GDM1 (cell line): Measurements from ENCODE around the gene IYD.

Experiments used
- DNase-seq: peaks from one replicate; lab custom pipeline; 2025; lab: John Stamatoyannopoulos, UW

IYD gene

GRCh38 chr6:150368762-150369161 is at the start of gene IYD:
Gene IYD, plus strand, starts transcription at chr6:150369012. Its CDS starts 20 bp downstream, at chr6:150369032.
- DNase-seq: no peak

DNA sequence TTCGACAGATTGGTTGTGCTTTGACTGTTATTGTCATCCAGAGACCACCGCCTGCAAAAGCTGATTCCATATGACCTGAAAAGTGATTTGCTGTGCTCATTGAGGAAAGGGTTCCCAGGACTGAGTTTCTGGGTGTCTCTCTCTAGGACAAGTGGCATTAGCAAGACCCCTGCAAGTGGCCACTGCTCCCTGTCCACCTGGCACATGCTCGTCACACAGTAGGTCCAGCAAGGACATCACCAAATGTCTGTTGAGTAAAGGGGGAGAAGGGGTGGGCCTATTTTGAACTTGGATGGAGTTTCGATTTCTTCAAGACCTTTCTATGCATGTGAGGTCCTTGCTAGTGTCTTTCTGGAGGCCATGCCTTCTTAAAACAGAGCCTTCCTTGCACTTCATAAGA is 48.9 kb upstream of the IYD start:
- no peak for DNase-seq

GRCh38 chr6:150320442-150320841 is 48.4 kb upstream of the IYD start:
- no peak for DNase-seq

DNA sequence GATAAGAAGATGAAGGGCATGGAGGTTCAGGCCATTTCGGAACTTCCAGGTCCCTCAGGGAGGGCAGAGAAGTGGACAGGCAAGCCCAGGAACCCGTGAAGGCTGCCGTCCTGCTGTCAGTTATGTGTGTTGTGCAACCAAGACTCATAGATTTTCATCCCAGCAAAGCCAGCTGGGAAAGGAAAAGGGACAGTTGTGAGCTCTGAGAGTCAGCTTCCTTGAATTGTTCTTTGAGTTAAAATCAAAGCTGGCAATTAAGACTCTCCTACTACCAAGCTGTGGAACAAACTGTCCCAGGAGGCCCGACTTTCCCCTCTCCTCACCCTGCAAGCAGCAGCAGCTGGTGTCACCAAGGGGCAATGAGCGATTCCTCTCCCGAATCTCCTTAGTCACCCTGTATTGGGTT is 46.3 kb upstream of the IYD start:
- DNase-seq: no peak

- no peak for DNase-seq
These were observed 45.6 kb upstream of the IYD start for GRCh38 chr6:150323205-150323604.

DNA sequence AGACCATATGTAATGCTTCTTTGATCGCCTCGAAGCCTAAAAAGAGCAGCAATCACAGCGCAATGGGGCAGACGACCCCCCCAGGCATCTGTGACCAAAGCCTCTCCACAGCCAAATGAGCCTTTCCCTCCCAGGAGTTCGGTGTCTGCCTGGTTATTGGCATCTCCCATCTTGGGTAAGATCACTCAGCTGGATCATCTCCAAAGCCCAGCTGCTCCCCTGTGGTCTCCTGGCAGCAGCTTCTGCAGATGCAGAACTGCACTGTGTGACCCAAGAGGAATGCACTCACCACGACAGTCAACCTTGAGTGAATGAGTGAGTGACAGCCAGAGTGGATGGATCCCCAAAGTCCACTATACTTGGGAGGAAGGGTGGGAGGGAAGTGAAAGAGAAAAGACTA is 44.8 kb upstream of the IYD start:
- DNase-seq: no peak

DNA sequence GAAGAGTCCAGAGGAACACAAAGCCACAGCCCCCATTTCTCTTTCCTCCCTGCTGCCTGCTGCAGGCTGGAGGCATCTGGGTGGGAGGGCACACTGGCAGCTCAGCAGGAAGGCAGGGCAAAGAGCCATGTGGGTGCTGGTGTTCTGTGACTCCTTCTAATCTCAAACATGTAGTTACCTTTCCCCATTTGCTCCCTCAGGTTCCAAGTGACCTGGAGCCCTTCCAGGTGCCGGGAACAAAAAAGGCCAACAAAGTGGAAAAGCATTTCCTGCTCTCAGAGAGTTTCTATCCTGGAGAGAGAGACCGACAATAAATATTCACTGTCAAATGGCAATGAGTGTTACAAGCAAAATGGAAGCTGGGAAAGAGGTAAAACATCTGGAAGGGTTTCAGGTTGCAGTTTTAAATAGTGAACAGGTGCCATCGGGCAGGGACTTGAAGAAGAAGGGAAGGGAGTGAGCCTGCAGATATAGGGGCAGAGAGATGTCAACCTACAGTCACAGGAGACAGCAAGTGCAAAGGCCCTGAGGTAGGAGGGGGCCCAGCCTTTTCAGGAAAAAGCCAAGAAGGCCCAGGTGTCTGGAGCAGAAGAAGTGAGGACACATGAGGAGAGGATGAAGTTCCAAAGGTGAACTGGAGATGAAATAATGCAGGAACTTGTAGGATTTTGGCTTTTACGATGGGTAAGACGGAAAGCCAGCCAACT is 43.6 kb upstream of the IYD start:
- no peak for DNase-seq

DNA sequence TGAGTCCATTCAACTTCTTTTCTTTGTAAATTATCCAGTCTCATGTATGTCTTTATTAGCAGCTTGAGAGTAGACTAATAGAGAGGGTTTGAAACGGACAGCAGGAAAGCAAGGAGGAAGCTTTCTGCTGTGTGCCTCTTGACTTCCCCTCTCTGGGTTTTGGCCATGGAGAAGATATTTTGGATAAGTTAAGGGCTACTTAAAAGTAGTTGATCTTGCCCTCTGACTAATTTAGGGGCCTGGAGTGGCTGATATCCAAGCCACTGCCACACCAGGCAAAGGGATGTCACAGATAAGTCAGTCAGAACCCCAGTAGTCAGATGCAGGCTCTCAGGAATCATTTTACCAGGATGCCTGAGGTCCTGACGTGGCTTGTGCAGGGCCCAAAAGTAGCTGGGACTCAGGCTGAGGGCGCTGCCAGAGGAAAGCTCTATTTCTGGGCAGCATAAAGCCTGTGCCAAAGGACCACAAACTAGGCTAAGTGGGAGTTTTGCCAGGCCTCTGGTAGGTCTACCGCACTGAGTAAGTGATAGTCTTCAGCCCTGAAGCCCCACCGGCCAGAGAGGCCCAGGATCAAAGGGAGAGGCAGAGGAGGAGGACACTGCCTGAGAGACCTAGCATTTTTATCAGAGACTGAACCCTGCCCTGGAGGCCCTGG is 41.6 kb upstream of the IYD start:
- DNase-seq: no peak

- DNase-seq: no peak
These were observed 39.9 kb upstream of the IYD start for GRCh38 chr6:150328744-150329405.

DNA sequence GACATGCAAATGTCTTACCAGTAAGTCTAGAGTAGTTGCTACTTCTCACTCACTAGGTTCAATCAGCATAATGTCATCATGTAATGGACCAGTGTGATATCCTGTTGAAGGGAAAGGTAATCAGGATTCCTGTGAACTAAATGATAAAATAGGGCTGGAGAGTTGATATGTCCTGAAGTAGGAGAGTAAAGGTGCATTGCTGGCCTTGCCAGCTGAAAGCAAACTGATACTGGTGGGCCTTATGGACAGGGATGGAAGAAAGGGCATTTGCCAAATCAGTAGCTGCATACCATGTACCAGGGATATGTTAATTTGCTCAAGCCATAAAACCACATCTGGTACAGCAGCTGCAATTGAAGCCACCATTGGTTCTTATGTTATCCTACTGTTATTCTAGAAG is 37.5 kb upstream of the IYD start:
- no peak for DNase-seq

DNA sequence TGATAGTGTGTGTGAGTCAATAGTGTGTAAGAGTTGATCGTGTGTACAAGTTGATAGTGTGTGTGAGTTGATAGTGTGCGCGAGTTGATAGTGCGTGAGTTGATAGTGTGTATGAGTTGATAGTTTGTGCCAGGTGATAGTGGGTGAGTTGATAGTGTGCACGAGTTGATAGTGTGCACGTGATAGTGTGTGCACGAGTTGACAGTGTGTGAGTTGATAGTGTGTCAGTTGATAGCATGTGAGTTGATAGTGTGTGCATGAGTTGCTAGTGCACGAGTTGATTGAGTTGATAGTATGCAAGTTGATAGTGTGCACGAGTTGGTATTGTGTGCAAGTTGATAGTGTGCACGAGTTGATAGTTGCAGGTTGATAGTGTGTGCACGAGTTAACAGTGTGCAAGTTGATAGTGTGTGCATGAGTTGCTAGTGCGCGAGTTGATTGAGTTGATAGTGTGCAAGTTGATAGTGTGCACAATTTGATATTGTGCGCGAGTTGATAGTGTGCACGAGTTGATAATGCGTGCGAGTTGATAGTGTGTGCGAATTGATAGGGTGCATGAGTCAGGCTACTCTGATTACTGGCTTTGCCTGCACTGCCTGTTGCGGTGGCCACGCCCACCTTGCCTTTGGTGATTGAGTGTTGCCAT is 35.8 kb upstream of the IYD start:
- DNase-seq: no peak

GRCh38 chr6:150333585-150333941 is 35.2 kb upstream of the IYD start:
- no peak for DNase-seq

- DNase-seq: no peak
These were observed 33.7 kb upstream of the IYD start for GRCh38 chr6:150334790-150335783.

DNA sequence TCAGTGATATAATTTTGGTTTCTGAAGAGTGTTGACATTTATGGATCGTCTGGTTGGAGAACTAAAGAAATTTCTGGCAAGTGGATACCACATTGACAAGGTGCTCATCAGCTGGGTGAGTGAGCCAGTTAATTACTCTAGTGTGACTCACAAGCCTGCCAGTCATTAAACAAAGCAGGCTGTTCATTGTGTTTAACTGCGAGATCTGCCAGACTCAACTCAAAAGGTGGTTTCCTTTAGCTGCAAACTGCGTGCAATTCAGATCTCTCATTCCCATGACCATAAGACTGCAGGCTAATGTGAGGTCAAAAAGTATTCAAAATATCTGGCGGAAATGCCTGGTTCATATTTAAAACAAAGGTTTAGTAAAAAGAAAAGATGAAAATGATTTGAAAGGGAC is 32.5 kb upstream of the IYD start:
- DNase-seq: no peak

- no peak for DNase-seq
These were observed 32.1 kb upstream of the IYD start for GRCh38 chr6:150336708-150337107.

DNA sequence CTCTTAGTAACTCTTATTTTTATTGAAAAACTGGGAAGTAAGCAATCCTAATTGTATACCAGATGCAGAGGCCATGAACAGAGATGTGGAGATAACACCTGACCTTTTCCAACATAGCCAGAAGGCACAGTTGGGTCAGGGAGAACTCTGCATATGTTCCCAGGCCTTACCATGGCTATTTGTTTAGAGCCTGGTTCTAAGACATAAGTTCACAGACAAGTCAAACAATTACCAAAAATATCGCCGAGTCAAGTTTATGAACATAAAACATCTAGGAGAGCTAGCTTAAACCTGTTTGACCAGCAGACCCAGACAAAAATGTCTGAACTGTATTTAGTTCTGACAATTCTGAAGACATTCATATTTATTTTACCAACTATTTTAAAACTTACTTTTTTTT is 26.7 kb upstream of the IYD start:
- no peak for DNase-seq

DNA sequence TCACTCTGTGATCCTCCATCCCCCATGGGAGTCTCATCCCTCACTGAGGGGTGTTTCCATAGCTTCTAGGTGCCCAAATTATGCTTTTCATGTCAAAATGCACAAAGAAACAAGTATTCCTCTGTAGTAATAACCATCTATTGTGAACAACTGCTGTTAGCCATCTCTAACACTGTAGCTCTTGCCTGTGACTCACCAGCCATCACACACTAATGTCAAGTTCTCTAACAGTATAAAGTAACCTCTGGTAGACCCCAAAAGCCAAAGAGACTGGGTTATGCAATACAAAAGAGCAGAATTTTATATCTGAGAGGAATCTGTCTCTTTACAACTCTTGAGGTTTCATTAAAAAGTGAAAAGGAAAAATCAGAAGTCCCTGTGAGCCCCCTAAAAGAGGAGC is 25.4 kb upstream of the IYD start:
- no peak for DNase-seq

- no peak for DNase-seq
These were observed 23.0 kb upstream of the IYD start for GRCh38 chr6:150345781-150346180.

- no peak for DNase-seq
These were observed 22.5 kb upstream of the IYD start for GRCh38 chr6:150346346-150346745.

DNA sequence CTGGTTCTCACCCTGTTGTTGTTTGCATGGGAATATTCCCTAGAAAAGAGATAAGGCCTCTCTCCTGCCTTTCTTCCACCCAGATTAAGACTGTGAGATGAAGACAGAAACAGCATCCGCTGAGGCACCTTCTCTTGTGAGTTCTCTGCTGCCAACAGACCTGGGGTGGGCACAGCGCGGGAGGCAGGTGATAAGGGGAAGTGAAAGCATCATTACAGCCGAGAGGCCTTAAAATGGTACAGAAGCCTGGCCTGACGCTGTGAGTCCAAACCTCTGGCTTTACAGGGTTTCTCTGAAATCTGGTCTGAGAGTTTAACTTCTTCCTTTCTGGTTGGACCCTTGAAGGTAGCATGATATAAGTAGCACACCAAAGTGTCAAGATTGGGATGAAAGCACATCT is 21.0 kb upstream of the IYD start:
- no peak for DNase-seq

DNA sequence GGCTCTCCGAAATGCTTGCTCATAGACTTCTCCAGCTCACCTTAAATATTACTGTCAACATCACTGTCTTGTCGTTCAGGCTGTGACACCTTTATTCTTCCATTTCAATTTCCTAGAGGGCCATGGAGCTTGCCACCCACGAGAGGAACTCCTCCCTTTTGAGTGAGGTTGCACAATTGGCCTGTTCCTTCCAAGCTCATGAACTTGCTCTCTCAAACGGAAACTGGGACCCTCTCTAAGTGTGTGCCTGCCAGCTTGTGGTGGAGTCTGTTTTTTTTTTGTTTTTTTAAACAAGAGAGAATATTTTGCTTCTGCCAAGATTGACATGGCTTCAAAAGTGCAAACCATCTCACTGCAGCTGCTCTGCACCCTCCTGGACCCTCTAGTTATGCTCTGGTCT is 19.3 kb upstream of the IYD start:
- DNase-seq: no peak
